HG03060 (cell line): ENCODE data around the gene CYTH3.
"Not testable (repeated sequence)": the region's sequence is repeated elsewhere in the genome, so short reads cannot be mapped to it uniquely, and the experiment has no call there.

Experiments used
- ATAC-seq: cut with Tn5 transposase; IDR thresholded peaks from one replicate; pipeline ENCODE4 v1.9.1; 2021; ENCODE audit warnings: low read depth, moderate number of reproducible peaks; ENCODE audit not compliant: unreplicated experiment

The CYTH3 gene

GRCh38 chr7:6272481-6273323 is at the start of gene CYTH3:
TSS of gene CYTH3 (minus strand) at chr7:6272624. CDS start at chr7:6272507, 117 bp downstream.
- no peak for ATAC-seq

- no peak for ATAC-seq
Measured at GRCh38 chr7:6320791-6321190, 48.4 kb upstream of the CYTH3 start.

- no peak for ATAC-seq
Measured at GRCh38 chr7:6317797-6318438, 45.5 kb upstream of the CYTH3 start.

- no peak for ATAC-seq
Measured at GRCh38 chr7:6316226-6316625, 43.8 kb upstream of the CYTH3 start.

- ATAC-seq, result no peak
Measured at GRCh38 chr7:6315746-6316145, 43.3 kb upstream of the CYTH3 start.

GRCh38 chr7:6310271-6310993 is 38.0 kb upstream of the CYTH3 start:
- ATAC-seq, result no peak

GRCh38 chr7:6307762-6308161 is 35.3 kb upstream of the CYTH3 start:
- ATAC-seq, result no peak

GRCh38 chr7:6306471-6306870 is 34.0 kb upstream of the CYTH3 start:
- ATAC-seq, result no peak

GRCh38 chr7:6305330-6305729 is 32.9 kb upstream of the CYTH3 start:
- ATAC-seq, result no peak

- not testable (repeated sequence) for ATAC-seq
Measured at GRCh38 chr7:6301446-6301845, 29.0 kb upstream of the CYTH3 start.

GRCh38 chr7:6299774-6300173 is 27.4 kb upstream of the CYTH3 start:
- ATAC-seq, result no peak

GRCh38 chr7:6294839-6295238 is 22.4 kb upstream of the CYTH3 start:
- ATAC-seq, result no peak

- no peak for ATAC-seq
Measured at GRCh38 chr7:6293202-6293601, 20.8 kb upstream of the CYTH3 start.

- ATAC-seq, result not testable (repeated sequence)
Measured at GRCh38 chr7:6291941-6292340, 19.5 kb upstream of the CYTH3 start.

- ATAC-seq, result no peak
Measured at GRCh38 chr7:6291531-6291930, 19.1 kb upstream of the CYTH3 start.

GRCh38 chr7:6290319-6290741 is 17.9 kb upstream of the CYTH3 start:
- no peak for ATAC-seq

GRCh38 chr7:6288270-6288860 is 15.9 kb upstream of the CYTH3 start:
- no peak for ATAC-seq

GRCh38 chr7:6286486-6286885 is 14.1 kb upstream of the CYTH3 start:
- no peak for ATAC-seq

- no peak for ATAC-seq
Measured at GRCh38 chr7:6284461-6285360, 12.3 kb upstream of the CYTH3 start.

- no peak for ATAC-seq
Measured at GRCh38 chr7:6284055-6284400, 11.6 kb upstream of the CYTH3 start.
